ENCODE measurements around the gene MAP1LC3A.

DNA sequence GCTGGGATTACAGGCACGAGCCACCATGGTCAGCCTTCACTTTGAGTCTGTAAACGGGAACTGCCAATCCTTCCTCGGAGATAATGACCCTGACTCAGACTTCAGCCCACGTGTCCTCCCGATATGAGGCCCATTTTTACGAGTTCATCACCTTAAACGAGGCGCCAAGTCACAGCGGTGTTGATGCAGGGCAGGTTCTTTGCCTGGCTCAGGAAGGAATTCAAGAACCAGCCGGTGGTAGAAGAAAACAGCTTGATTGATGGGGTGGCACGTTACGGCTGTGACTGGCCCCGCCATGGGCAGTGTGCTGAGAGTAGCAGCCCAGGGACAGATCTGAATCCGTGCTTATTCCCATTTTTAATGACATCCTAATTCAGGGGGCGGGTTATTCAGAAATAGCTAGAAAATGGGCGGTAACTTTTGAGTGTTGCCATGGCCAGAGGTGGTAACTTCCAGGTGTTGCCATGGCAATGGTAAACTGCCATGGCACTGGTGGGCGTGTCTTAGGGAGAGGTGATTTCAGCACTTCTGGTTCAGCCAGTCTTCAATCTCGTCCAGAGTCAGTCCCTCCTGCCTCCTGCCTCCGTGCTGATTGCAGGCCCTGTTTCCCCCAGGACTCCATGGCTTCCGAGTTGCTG lies 9.1 kb upstream of the MAP1LC3A start:
- no peak for TF ChIP-seq EZH2 (IDR thresholded peaks at IDR 0.05; ENCODE audit: borderline replicate concordance, low read length)
- TF ChIP-seq, protein P1, sequence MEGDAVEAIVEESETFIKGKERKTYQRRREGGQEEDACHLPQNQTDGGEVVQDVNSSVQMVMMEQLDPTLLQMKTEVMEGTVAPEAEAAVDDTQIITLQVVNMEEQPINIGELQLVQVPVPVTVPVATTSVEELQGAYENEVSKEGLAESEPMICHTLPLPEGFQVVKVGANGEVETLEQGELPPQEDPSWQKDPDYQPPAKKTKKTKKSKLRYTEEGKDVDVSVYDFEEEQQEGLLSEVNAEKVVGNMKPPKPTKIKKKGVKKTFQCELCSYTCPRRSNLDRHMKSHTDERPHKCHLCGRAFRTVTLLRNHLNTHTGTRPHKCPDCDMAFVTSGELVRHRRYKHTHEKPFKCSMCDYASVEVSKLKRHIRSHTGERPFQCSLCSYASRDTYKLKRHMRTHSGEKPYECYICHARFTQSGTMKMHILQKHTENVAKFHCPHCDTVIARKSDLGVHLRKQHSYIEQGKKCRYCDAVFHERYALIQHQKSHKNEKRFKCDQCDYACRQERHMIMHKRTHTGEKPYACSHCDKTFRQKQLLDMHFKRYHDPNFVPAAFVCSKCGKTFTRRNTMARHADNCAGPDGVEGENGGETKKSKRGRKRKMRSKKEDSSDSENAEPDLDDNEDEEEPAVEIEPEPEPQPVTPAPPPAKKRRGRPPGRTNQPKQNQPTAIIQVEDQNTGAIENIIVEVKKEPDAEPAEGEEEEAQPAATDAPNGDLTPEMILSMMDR (conservative IDR thresholded peaks at IDR 0.05 in 1 of 2, IDR thresholded peaks at IDR 0.05 in 1 of 2; ENCODE audit: extremely low read depth in 1 of 2, insufficient read depth in 1 of 2, low read depth in 1 of 2, low read length in 2 of 2): no peak

Measured in mammary epithelial cell (primary cell).